GM19025 (cell line): Measurements from ENCODE around the gene IGF2BP2.

Source experiments
- ATAC-seq: cut with Tn5 transposase; IDR thresholded peaks from one replicate; pipeline ENCODE4 v1.9.1; 2021; ENCODE audit warnings: mild to moderate bottlenecking, low read depth, moderate library complexity; ENCODE audit not compliant: unreplicated experiment

IGF2BP2 gene

DNA sequence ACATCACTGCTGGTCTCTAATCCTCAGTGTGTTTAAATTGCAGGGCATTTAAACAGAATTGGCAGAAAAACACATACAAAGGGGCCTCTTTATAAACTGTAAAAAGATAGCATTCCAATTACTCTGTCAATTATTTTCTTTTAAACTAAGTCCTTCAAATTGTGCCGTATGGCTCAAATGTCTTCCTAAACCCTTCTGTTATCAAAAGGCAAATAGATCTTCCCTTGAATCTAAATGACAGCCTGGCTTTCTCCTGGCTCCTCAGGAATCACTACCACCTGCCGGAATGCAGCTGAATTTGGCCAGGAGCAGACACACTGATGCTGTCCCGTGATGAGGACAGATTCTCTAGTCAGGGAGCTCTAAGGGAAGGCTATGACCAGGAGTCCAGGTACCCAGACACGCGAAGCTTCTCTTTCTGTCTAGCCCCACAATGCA lies 85.6 kb downstream of the IGF2BP2 start:
- no peak for ATAC-seq

DNA sequence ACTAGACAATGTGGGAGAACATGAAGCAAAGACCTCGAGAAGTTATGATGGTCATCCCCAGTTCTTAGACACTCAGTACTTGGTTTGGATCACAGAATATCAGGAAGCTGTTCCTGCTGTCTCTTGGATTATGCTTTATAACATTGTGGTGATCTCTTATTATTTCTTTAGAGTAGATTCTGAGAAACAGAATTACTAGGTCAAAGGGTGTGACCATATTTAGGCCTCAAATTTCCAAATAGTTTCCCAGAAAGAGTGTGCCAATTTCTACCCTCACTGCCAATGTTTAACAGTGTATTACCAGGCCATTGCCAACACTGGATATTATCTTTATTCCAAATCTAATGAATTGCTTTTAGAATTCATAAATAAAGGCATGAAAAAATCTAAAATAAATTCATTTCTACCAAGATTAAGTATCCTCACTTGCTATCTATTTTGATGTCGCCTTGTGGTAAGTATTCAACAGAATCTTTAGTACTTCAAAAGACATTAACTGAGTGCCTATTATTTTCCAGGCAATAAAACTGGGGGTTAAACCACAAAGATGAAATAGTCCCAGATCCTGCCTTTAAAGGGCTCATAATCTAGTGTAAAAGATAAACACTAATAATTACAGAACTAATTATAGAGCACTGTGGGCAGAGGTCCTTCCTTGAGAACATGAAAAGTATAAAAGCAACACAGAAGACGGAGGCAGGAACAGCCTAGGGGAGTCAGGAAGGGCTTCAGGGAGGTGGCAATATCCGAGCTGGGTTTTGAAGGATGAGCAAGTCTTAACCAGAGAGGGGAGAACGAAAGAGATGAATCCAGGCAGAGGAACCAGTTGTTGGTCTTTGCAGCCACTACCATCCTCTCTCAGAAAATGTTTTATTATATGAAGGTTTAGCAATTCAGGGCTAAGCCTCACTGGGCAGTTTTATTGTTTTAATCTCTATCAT lies 86.8 kb downstream of the IGF2BP2 start:
- ATAC-seq: no peak

DNA sequence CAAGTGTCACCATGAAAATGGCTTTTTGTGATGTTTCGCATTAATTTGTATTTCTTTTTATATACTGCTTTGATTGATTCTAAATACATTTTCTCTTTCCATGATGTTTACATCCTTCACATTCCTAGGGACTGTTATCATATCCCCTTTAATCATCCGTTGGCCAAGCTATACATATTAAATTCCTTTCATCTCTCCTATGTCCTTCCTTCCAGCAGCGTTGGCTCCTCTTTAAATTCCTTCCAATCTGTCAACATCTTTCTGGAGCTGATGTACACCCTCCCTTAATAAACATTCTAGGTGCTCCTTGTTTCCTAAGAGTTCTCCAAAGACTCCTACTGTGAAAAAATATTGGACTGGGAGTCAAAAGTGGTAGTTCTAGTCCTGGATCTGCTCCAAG lies 87.8 kb downstream of the IGF2BP2 start:
- ATAC-seq: no peak

DNA sequence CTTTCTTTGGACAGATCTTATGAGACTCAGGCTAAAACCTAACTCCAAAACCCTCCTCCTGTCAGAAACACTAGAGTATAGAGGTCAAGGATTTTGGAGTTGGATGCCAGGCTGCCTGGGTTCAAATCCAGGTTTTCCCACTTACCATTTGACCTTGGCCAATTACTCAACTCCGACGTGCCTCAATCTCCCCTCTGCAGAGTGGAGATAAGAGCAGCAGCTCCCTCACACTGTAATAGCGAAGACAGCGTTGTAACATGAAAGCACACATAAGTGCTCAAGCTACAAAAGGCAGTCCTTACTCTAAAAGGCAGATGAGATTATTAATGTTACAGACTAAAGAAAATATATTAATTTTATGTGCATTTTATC lies 90.1 kb downstream of the IGF2BP2 start:
- no peak for ATAC-seq

DNA sequence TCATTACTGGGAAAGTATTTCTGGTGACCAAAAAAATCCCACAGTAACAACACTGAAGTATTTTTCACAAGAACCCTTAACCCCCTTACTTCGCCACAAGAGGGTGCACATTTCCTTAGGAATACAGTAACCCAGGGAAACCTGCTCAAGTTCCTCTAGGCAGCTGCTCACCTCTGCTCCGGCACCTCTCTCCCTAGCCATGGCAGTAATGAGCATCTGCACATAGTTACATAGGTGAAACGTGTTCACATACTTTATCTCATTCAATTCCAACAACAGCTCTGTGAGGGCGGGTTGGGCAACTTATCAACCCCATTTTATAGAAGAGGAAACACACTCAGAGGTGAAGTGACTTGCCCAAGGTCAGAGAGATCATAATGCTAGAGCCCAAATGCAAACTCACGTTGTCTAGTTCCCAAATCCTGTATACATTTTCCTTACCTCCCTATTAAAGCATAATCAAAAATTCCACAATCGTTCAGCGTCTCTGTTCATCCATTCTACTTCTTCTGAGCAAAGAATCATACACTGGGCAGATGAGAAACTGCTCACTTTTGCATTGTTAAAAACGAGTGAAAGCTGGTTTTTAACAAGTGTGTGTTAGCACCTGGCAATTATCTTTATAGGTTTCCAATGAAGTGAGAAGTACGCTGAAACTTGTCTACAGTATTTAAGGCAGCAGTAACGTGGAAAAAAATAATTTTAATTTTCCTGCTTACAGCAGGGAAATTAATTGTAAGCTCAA lies 90.7 kb downstream of the IGF2BP2 start:
- ATAC-seq: no peak

DNA sequence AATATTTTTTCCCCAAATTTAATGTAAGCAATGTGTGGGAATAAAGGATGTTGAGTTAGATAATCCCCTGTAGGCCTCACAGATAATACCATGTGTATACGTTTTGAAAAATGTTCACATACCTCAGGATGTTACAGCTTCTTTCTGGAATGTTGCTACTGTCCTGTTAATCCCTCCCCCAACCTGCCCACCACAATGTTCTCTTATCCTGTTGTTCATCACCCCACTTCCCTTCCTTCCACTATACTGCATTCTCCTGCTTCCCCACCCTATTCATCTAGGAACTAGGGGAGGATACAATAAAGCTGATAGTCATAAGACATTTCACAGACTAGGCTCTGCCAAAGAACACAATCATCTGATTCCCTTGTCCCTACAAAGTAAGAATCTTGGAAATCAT lies 92.1 kb downstream of the IGF2BP2 start:
- ATAC-seq: no peak

DNA sequence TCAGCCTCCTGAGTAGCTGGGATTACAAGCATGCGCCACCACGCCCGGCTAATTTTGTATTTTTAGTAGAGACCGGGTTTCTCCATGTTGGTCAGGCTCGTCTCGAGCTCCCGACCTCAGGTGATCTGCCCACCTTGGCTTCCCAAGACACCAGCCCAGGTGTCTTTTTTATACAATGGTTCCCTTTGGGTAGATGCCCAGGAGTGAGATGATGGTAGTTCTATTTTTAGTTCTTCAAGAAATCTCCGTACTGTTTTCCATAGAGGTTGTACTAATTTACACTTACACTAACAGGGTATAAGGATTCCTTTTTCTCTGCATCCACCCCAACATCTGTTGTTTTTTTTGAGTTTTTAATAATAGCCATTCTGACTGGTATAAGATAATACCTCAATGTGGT lies 94.3 kb downstream of the IGF2BP2 start:
- no peak for ATAC-seq

DNA sequence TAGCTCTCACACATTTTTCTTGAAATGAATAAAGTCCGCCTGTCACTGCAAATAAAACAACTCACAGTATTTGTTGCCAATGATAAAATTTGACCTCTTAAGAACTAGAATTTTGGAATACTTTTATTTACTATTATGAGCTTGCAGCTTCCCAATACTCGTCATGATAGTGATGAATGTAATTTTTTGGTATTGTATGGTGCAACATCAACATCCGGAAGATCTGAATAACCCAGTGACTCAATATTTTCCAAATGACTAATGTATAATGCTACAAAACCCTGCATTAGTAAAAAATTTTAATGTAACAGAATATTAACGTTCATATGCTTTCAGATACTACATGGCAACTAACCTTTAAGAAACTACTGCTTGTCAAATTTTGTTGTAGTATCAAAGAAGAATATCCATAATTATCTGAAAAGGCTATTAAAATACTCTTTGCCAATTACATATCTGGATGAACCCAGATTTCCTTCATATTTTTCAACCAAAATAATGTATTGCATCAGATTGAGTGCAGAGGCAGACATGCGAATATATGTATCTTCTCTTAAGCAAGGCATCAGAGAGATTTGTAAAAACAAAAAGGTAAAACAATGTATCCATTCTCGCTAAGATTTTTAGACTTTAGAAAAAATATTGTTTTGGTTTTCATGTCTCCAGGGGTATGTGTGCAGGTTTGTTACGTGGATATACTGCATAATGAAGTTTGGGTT lies 95.3 kb downstream of the IGF2BP2 start:
- no peak for ATAC-seq

DNA sequence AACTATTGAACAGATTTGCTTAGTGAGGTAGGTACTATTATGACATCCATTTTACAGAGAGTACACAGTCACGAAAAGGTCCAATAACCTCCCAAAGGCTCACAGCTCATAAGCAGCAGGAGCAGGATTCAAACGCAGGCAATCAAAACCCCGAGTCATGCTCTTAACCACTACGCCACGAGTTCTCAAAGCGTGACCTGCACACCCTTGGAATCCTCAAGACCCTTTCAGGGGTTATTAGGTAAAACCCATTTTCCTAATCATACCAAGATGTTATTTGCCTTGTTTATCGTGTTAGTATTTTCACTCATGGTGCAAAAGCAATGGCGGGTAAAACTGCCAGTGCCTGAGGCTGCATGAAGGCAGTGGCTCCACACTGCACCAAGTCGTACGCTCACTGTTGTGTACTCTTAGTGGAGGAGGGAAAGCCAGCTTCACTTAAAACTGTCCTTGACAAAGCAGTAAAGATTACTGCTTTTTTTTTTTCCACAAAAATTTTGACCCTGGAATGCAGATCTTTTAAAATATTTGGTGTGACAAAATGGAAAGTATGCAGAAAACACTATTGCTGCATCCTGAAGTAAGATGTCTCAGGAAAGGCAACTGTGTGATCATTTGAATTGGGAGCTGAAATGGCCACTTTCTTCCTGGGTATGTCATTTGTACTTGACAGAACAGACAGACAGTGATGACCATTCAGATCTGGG lies 96.1 kb downstream of the IGF2BP2 start:
- ATAC-seq: no peak

DNA sequence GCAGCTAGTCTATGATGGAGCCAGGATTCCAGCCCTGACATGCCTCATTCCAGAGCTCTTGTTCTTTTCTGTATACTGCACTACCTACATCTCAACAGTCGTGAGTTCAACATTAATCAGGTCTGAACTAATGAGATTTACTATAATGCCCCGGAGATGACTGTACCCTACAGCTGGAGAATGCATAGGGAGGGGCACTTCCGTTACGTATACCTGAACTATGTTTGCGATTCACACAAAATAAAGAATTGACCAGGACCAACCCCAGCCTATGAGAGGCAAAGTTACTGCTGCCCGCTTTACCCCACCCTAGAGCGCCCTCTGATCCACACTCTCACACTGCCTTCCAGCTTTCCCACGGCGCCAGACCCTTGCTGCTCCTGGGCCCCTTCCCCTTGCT lies 97.0 kb downstream of the IGF2BP2 start:
- no peak for ATAC-seq

DNA sequence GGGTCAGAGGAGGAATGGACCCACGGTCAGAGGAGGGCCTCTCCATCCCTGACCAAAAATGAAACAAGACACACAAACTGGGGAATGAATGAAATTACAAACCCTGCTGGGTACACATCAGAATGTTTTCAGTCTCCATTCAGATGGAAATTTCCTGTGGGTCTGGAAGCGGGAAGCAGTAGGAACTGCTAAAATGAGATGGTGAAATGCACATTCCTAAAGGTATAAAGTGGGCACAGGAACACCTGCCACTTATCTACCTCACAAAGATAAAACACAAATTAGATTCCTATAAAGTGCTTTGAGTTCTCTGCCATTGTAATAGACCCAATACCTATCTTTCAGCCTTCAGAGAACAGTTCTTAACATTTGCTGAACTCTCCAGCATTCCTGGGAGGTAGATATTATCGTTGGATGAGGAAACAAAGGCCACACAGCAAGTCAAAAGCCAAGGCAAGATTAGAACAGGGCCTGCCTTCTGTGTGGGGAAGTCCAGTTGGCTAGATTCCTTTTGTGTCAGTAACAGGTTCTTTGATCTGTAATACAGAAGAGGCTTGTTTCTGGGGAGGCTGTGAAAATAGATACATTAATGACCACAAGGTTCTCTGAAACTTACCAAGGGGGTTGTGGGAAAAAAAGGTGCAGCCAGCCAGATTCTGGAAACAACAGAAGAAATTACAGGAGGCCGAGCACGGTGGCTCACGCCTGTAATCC lies 98.4 kb downstream of the IGF2BP2 start:
- ATAC-seq: no peak

DNA sequence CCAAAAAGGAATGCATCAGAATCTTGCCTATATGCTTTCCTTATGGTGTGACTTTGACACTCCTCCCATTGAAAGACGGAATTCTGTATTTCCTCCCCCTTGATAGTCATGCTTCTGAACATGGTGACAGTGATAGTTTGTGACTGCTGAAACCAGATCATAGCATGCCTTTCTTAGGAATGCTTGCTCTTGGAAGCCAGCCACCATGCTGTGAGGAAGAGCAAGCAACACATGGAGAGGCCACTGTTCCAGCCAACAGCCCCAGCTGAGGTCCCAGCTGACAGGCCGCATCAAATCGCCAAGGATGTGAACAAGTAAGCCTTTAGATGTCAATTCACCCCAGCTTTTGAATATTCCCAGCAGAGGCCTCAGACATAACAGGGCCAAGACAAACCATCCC lies 100.1 kb downstream of the IGF2BP2 start:
- ATAC-seq: no peak

DNA sequence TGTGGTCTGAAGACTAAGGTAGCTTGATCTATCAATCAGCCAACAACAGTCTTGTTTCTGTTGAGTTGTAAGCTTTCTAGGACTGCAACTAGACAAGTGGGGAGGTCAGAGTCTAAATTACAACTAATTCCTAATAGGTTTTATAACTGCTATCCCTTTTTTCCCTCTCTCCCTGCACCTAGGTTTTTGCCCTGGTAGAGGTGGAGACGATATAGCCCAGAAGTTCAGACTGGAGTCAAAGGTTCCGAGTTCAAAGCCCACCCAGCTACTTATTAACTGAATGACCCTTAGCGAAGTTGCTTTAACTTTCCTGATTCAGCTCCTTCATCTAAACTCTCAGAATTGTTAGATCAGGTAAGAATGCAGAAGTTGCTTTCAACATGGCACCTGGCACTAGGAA lies 100.6 kb downstream of the IGF2BP2 start:
- no peak for ATAC-seq

DNA sequence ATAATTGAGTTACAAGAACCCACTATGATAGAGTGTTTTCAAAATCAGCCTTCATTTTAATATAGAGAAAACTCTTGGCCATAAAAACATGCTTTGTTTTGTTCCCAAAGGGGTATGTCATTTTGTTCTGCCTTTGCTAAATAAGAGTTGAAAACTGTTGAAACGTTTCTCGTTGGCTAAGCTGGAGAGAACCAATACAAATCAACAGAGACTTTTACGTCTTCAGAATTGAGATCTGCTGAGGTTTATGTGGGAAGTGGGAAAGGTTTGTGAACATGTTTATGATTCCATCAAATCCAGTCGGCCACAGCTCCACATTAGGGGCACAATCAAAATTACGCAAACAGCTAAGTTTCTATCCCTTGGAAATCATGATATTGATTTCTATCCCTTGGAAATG lies 102.0 kb downstream of the IGF2BP2 start:
- no peak for ATAC-seq

DNA sequence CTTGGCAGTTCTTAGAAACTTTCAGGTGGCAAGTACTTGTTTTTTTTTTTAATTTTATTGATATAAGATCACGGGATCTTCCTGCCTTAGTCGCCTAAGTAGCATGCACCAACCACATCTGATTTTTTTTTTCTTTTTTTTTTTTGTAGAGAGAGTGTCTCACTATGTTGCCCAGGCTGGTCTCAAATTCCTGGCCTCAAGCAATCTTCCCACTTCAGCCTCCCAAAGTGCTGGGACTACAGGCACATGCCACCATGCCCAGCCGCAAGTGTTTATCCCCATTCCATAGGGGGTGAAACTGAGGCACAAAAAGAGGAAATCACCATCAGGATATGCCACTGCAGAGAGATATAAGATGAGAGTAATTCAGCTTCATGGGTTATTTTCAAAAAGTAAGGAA lies 102.9 kb downstream of the IGF2BP2 start:
- ATAC-seq: no peak

DNA sequence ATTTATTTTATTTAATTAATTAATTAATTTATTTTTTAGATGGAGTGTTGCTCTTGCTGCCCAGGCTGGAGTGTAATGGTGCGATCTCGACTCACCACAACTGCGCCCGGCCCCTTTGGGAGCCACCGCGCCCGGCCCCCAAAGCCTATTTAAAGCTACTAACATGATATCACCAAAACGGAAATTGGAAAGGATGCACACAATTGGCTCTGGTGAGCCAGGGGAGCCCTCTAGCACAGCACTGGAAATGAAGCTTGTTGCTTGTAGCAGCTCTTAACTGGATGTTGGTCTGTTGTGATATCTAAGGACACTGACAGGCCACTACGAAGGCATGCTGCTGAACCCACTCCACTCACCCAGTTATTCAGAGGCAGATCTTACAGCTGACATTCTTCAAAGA lies 104.5 kb downstream of the IGF2BP2 start:
- no peak for ATAC-seq

DNA sequence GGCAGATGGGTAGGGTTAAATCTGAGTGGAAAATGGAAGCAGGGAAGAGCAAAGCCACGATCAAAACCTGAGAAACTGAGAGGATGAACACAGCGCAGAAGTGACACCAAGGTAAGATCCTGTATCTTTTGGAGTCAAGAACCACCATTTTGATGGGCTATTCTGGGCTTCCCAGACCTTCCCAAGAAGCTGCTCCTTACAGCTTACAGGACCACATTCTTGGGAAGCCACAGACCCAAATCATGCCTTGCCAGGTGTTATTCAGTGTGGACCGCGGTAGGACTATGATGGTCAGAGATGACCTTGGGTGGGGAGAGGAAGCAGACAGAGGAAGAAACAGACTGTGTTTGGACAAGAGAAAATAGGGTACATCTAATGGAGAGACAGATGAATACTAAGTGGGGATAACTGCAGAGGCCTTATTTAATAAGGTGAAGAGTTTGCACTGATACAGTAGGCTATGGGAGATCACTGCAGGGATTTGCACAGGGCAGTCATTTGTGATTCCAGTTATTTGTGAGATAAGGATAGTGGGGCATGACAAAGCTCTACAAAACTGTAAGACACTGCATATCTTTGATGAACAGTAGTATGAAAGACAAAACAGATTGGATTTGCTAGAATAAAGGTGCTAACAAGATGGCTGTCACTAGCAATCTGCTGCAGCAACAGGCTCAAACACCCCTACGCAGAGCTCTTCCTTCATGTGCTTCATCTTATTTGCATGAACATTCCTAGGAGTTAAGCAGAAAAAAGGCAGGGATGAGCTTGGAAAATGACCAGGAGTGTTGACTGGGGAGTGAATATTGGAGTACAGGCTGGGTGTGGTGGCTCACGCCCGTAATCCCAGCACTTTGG lies 105.9 kb downstream of the IGF2BP2 start:
- no peak for ATAC-seq

DNA sequence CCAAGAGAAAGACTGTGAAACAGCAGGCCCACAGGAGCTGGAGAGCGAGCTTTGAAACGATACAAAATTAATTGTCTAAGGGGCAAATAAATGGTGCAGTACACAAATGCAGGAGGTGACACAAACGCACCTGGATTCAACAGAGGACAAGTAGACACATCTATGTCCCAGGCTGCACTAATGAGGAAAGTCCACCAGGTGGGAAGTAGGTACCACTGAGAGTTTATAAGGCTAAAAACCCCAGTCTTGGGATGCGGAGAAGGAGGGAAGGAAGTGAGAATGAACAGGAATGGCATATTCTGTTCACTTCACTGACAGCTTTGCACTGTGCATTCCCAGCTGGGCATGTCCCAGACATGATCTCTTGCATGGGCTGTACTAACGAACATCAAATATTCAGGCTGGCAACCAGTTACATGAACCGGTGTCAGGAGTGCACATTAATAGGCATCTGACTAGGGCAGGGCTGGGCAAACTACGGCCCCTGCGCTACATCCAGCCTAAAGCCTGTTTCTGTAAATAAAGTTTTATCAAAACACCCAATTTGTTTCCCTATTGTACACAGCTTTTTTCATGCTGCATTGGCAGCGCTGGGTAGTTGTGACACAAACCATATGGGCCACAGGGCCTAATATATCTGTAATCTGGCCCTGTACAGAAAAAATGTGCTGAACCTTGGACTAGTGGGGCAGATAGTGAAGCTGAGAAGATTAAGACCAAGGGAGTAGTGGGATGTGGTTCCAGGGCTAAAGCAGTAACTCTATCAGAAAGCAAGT lies 107.0 kb downstream of the IGF2BP2 start:
- ATAC-seq: no peak
